Right renal cortex interstitium (tissue), 3 donors: ENCODE measurements around the gene E2F4. TPM values are rescaled to one million over a fixed set of nuclear protein-coding genes. Genes with fewer than 3 reads are reported as not detected.

Source experiments
- DNase-seq, 3 donors: peaks; one replicate each; pipeline ENCODE4 v3.0.0-alpha.2; 2013; ENCODE audit warnings: low read depth in 3 of 3, low spot score in 2 of 3
- polyA plus RNA-seq, 3 donors: library from polyadenylated mRNA; unstranded; fragments of 120-200 nt; gene quantifications; one replicate each; pipeline ENCODE4 v1.2.1, GENCODE V29; 2013; ENCODE audit not compliant: insufficient read length in 3 of 3

Gene E2F4
- polyA plus RNA-seq, 3 donors: 51.1 to 55.7 (median 53.0) TPM

DNA sequence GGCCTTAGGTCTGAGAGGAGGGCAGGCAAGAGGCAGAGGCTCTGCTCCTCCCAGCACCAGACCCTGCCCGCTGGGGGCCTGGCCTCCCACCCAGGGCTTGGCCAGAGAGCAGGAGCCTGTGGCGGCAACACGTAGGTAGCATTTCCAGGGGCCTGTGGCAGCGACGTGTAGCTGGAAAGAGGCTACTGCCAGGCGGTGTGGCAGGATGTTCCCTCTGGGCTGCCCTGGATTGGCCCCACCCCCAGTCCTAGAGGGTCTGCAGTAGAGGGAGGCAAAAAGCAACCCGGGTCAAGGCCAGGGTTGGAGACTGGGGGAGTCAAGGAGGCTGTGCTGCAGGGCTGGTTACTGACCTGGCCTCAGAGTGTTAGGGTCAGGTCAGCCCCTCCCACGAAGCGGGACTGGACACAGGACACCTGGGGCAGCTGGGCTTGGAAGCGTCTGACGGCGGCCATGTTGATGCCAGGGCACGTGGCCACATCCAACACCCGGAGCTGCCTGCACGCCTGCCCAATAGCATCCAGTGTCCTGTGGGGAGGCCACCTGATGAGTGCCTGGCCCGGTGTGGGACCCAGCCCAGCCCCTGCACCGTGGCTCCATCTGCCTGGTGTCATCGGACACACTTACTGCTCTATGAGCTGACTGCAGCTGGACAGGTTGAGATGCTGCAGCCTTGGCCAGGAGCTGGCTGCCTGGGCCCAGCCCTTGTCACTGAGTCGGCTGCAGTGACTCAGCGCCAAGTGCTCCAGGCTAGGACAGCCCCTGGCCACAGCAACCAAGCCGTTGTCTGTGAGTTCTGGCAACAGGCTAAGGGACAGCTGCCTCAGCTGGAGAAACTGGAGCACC lies 15.5 kb downstream of the E2F4 start:
- DNase-seq: no peak

DNA sequence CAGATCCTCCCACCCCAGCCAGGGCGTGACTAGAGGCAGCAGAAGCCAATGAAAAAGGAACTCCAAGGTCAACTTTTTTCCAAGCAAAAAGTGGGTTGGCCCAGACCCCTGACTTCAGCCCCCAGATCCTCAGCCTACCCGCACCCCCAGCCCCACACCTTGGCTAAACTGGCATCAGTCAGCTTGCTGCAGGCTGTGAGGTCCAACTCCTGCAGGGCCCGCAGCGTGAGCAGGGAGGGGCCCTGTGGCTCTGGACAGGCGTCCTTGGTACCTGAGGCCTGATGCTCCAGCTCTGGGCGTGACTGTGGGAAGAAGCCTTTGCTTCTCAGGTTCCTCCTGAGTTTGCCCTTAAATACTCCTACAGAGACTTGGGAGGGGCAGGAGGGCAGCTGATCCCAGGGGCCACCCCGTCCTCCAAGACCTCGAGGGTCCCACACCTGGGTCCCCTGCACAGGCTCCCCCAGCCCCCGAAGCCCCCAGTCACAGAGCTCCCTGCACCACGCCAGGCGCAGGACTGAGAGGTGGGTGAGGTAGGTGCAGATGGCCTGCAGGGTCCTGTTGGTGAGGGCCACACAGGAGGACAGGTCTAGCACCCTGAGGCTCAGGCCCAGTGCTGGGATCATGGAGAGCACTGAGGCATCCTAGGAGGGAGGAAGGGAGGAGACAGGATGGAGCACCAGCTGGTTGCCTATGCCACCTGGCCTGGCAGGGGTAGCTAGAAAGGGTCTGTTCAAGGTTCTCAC lies 16.4 kb downstream of the E2F4 start:
- DNase-seq: no peak

GRCh38 chr16:67209565-67209964 lies 17.6 kb downstream of the E2F4 start:
- DNase-seq: no peak

GRCh38 chr16:67210069-67210937 lies 18.3 kb downstream of the E2F4 start:
- DNase-seq: no peak

DNA sequence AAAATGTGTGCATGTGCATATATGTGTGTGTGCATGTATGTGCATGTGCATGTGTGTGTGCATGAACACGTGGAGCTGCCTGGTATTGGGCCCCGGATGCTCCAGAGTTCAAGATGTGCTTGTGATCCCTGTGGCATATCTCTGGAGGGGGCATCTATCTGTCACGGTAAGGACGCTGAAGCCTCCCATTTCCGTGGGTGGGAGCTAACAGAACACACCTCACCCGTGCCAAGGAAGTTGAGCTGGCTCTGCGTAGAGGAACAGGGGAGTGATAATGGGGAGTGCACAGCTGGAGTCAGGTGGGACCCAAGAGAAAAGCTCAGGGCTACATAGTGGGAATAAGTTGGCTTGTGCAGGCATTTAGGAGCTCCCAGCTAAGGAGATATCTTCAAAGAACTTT lies 19.7 kb downstream of the E2F4 start:
- DNase-seq: no peak

- DNase-seq: no peak
Measured at GRCh38 chr16:67212766-67213165, 20.8 kb downstream of the E2F4 start.

GRCh38 chr16:67213197-67214019 lies 21.5 kb downstream of the E2F4 start:
- no peak for DNase-seq

GRCh38 chr16:67215706-67216105 lies 23.8 kb downstream of the E2F4 start:
- DNase-seq: no peak

- no peak for DNase-seq
Measured at GRCh38 chr16:67216612-67217490, 24.9 kb downstream of the E2F4 start.

DNA sequence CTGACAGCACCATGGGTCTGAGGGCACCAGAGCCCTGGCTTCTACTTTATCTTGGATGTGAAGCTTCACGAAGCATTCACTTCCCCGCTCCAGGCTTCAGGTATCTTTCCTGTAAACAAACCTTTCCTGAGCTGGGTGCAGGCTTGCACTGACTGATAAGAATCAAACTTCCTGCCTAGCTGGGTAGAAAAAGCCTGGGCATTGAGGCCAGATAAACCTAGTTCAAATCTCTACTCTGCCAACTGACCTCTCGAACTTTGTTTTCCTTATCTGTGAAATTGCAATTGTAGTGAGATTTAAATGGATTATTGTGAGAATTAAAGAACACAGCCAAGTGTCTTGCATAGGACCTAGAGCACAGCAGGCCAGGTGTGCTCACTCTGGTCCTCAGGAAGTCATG lies 32.0 kb downstream of the E2F4 start:
- DNase-seq: no peak

- DNase-seq: no peak
Measured at GRCh38 chr16:67226295-67226803, 34.4 kb downstream of the E2F4 start.

- peak; percentile 96 to 99 (median 96) for DNase-seq
Measured at GRCh38 chr16:67226804-67227566, 35.0 kb downstream of the E2F4 start, which contains the start of gene TMEM208. Gene TMEM208, plus strand, starts transcription at chr16:67227130. Its CDS starts 89 bp downstream, at chr16:67227219.

GRCh38 chr16:67227567-67227921 lies 35.6 kb downstream of the E2F4 start:
- DNase-seq: no peak

DNA sequence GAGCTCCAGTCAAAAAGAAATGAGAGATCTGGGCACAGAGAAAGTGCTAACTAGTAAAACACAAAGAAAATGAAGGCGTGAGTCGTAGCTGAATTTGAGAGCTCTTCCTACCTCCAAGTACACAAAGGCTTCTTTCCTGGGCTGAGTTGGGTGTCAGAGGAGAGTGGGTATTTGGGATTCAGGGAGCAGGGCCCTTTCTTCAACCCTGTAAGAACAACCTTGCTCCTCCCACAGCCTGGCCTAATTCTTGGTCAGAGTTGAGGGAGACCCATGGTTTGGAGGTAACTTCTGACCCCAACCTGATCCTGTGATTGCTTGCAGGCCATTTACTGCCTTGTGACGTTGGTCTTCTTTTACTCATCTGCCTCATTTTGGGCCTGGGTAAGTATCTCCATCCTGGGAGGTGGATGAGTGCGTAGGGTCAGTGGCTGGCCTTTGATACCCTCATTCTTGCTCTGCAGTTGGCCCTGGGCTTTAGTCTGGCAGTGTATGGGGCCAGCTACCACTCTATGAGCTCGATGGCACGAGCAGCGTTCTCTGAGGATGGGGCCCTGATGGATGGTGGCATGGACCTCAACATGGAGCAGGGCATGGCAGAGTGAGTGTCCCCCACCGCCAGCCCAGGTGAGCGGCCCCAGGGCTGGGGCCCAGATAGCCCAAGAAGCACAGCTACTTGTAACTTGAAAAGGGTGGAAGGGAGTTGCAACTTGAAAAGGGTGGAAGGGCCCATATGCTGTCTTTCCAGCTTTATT lies 36.3 kb downstream of the E2F4 start:
- no peak for DNase-seq

DNA sequence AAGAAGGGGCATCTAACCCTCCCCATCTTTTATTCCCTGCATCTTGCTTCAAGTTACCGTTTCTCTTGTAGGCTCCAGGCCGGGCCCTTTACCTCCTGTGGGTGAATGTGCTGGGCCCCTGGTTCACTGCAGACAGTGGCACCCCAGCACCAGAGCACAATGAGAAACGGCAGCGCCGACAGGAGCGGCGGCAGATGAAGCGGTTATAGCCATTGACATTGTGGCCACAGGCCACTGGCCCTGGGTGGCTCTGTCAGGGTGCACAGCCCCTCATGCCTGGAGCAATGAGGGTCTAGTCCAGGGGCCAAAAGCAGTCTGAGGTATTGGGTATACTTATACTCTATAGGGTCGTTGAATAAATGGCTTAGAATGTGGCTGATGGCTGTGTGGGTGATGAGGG lies 37.0 kb downstream of the E2F4 start:
- DNase-seq: no peak

GRCh38 chr16:67229906-67230808 lies 38.2 kb downstream of the E2F4 start:
- DNase-seq: no peak
